Measurements from ENCODE around the gene PTPRN2. TPM values are rescaled to one million over a fixed set of nuclear protein-coding genes. Genes with fewer than 3 reads are reported as not detected.

PTPRN2 gene
- total and polyA plus RNA-seq, 2 of the 8 experiments (the other 6 are each of a cell fraction or from before 2014, with no cell fraction given): 2.6 to 4.5 TPM

DNA sequence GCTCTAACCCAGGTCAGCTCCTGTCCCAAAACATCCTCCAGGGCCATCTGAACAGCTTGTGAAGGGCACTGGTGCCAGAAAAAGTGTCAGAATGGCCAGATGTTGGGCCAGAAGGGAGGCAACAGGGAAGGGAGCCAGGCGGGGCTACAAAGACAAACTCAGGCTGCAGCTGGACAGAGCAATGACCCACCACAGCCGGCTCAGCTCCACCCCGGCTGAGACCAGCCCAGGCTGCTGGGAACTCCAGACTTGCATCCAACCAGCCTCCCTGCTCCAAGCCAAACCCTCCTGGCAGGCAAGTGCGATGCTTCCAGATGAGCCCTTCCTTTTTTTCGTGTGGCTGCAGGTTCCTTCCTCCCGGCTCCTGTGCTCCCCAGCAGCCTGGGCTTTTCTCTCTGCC is 466.9 kb downstream of the PTPRN2 start (continued):
- TF ChIP-seq TAF7 (optimal IDR thresholded peaks at IDR 0.05; ENCODE audit: borderline replicate concordance, low read depth, low read length): no peak

All from H1 (cell line).